Esophagus muscularis mucosa (tissue), 4 donors: ENCODE measurements around the gene TXNIP. TPM values are rescaled to one million over a fixed set of nuclear protein-coding genes. Genes with fewer than 3 reads are reported as not detected.

ENCODE experiments used
- DNase-seq: peaks from one replicate; pipeline ENCODE4 v3.0.0-alpha.2; 2017; ENCODE audit errors: extremely low spot score
- H3K27ac ChIP-seq, 4 donors: fragments of 200-600 bp; sonication (generic); replicated peaks in 1 of 4; 1 replicate in 3 of 4; 2 replicates in 1 of 4; pipeline ENCODE4 v1.5.1; 2016 to 2019; ENCODE audit warnings: mild to moderate bottlenecking in 1 of 4
- H3K27me3 ChIP-seq, 4 donors: fragments of 200-600 bp; sonication (generic); one replicate each; pipeline versions ENCODE4 v1.5.1 to v1.6.0; 2016 to 2019
- H3K36me3 ChIP-seq, 4 donors: fragments of 200-600 bp; sonication (generic); one replicate each; pipeline ENCODE4 v1.5.1; 2016 to 2019
- H3K4me1 ChIP-seq, 4 donors: fragments of 200-600 bp; sonication (generic); one replicate each; pipeline ENCODE4 v1.5.1; 2016 to 2019
- H3K4me3 ChIP-seq, 4 donors: fragments of 200-600 bp; sonication (generic); 1 replicate in 2 of 4; 2 replicates in 2 of 4; pipeline ENCODE4 v1.5.1; 2016 to 2019; ENCODE audit warnings: mild to moderate bottlenecking in 4 of 4, moderate library complexity in 1 of 4
- H3K9me3 ChIP-seq, 4 donors: fragments of 200-600 bp; sonication (generic); 1 replicate in 3 of 4; 2 replicates in 1 of 4; pipeline ENCODE4 v1.5.1; 2016 to 2019
- CTCF ChIP-seq, 3 experiments: fragments of 200-600 bp in 2 of 3; fragments of 450-650 bp in 1 of 3; sonication (generic) in 2 of 3; IDR thresholded peaks; one replicate each; pipeline ENCODE4 v1.5.1; 2017 to 2019; ENCODE audit warnings: antibody characterized with exemption in 3 of 3, mild to moderate bottlenecking in 2 of 3, moderate library complexity in 1 of 3
- EP300 ChIP-seq: sonication (generic); formaldehyde crosslinking; IDR thresholded peaks from one replicate; pipeline ENCODE4 v1.6.1; 2017; ENCODE audit warnings: antibody characterized with exemption
- POLR2A ChIP-seq: fragments of 450-650 bp; IDR thresholded peaks from one replicate; pipeline ENCODE4 v1.6.1; 2017; ENCODE audit warnings: antibody characterized with exemption, moderate library complexity, mild to moderate bottlenecking, low read depth
- POLR2AphosphoS5 ChIP-seq, 2 donors: sonication (generic); formaldehyde crosslinking; IDR thresholded peaks; one replicate each; pipeline ENCODE4 v1.6.1; 2017; ENCODE audit warnings: antibody characterized with exemption in 2 of 2
- WGBS: methylation state at CpG from one replicate; pipeline ENCODE4 v1.1.5; 2018; 5-methylcytosine and 5-hydroxymethylcytosine counted together
- intact Hi-C: fragments of 100-400 bp; cut with DNase I; formaldehyde crosslinking; loops from one replicate; pipeline ENCODE4 v1.15.1; 2023
- total RNA-seq, 4 donors: library from RNA; depleted of rRNA; stranded (reverse); fragments of >200 nt; gene quantifications; one replicate each; pipeline versions ENCODE4 v1.1.0 to v1.2.1, GENCODE V29; 2016

Gene TXNIP
- total RNA-seq, 4 donors from 2014 or later = 1,186 to 4,171 (median 2,482) TPM

- H3K27me3 ChIP-seq = peaks cover 0 to 40% (median 13%) of the 10 kb centered on the region in 4 donors
- WGBS = 75% methylated on average over 7 of the region's 7 CpGs
- no peak overlapping the region for H3K27ac ChIP-seq
- no peak overlapping the region for H3K4me3 ChIP-seq
- no peak for TF ChIP-seq POLR2A
- no peak for TF ChIP-seq CTCF (IDR thresholded peaks at IDR 0.05)
- no peak for TF ChIP-seq POLR2AphosphoS5 (IDR thresholded peaks at IDR 0.05)
- no peak for TF ChIP-seq EP300
- DNase-seq = no peak
- no peaks in the 10 kb centered on the region for H3K36me3 ChIP-seq
- H3K9me3 ChIP-seq = no peaks in the 10 kb centered on the region
- intact Hi-C loops = no loop called here
- peaks cover 8 to 12% (median 11%) of the 10 kb centered on the region in 4 donors for H3K4me1 ChIP-seq
These were observed 26.2 kb upstream of the TXNIP start for GRCh38 chr1:146022403-146023127.

GRCh38 chr1:146021622-146022402 lies 25.4 kb upstream of the TXNIP start, which contains the start of gene HJV:
HJV (minus strand) TSS chr1:146021735; CDS start chr1:146020231, 1,504 bp downstream.
- DNase-seq = no peak
- TF ChIP-seq POLR2AphosphoS5 (IDR thresholded peaks at IDR 0.05) = no peak
- TF ChIP-seq EP300 = no peak
- no peak for TF ChIP-seq POLR2A
- TF ChIP-seq CTCF (IDR thresholded peaks at IDR 0.05) = no peak

GRCh38 chr1:146021050-146021445 lies 24.7 kb upstream of the TXNIP start:
- WGBS = 37% methylated on average over 1 of the region's 1 CpG
- intact Hi-C loops = no loop called here
- Histone ChIP-seq H3K27me3 (peaks cover 0 to 40% (median 13%) of the 10 kb centered on the region in 4 donors), H3K27ac (no peak overlapping the region), H3K36me3 (no peaks in the 10 kb centered on the region), H3K4me1 (peaks cover 8 to 12% (median 11%) of the 10 kb centered on the region in 4 donors), H3K9me3 (no peaks in the 10 kb centered on the region), H3K4me3 (no peak overlapping the region)
- no peak for DNase-seq
- TF ChIP-seq POLR2A (no peak), EP300 (no peak), POLR2AphosphoS5 (IDR thresholded peaks at IDR 0.05) (no peak), CTCF (IDR thresholded peaks at IDR 0.05) (no peak)

More at GRCh38 chr1:146021622-146022402, 25.4 kb upstream of the TXNIP start, which contains the start of gene HJV:
- Histone ChIP-seq H3K9me3 (no peaks in the 10 kb centered on the region), H3K4me1 (peaks cover 8 to 12% (median 11%) of the 10 kb centered on the region in 4 donors), H3K36me3 (no peaks in the 10 kb centered on the region), H3K4me3 (no peak within 1 kb of the TSS), H3K27ac (no peak within 1 kb of the TSS), H3K27me3 (peaks cover 0 to 40% (median 13%) of the 10 kb centered on the region in 4 donors)
- WGBS = 54% methylated on average over 5 of the region's 5 CpGs
- intact Hi-C loops = no loop called here

GRCh38 chr1:146020058-146021049 lies 24.0 kb upstream of the TXNIP start:
- Histone ChIP-seq H3K36me3 (no peaks in the 10 kb centered on the region), H3K27ac (no peak overlapping the region), H3K4me3 (no peak overlapping the region), H3K4me1 (peaks cover 8 to 12% (median 11%) of the 10 kb centered on the region in 4 donors), H3K27me3 (peaks cover 0 to 40% (median 13%) of the 10 kb centered on the region in 4 donors), H3K9me3 (no peaks in the 10 kb centered on the region)
- no peak for DNase-seq
- 92% methylated on average over 4 of the region's 4 CpGs for WGBS
- intact Hi-C loops = no loop called here
- TF ChIP-seq CTCF (IDR thresholded peaks at IDR 0.05) (no peak), POLR2A (no peak), POLR2AphosphoS5 (IDR thresholded peaks at IDR 0.05) (no peak), EP300 (no peak)
